CD8-positive, alpha-beta memory T cell (primary cell): ENCODE data around the gene CD81. TPM values are rescaled to one million over a fixed set of nuclear protein-coding genes. Genes with fewer than 3 reads are reported as not detected.
A peak's percentile ranks its signal among the peaks of the same experiment; 100 is the strongest.

Source experiments
- CTCF ChIA-PET: fragments of 350-600 bp; sonication (Branson Sonifier 250); formaldehyde crosslinking; loops from one replicate; lab custom pipeline; 2021; ENCODE audit warnings: antibody characterized with exemption; lab: Charles Lee
- POLR2A ChIA-PET: fragments of 350-600 bp; sonication (Branson Sonifier 250); formaldehyde crosslinking; loops from one replicate; lab custom pipeline; 2021; ENCODE audit warnings: antibody characterized with exemption; lab: Charles Lee
- DNase-seq, 5 donors: peaks; one replicate each; pipeline versions ENCODE4 v3.0.0 to v3.0.0-alpha.2; 2020 to 2022; ENCODE audit warnings: mixed read lengths in 1 of 5
- H3K27ac ChIP-seq: one replicate; pipeline ENCODE4 v1.7.0; 2013; ENCODE audit warnings: low read depth, mild to moderate bottlenecking, low read length, moderate library complexity
- H3K27me3 ChIP-seq: 2 replicates; pipeline ENCODE4 v1.7.0; 2013; ENCODE audit warnings: low read length, mild to moderate bottlenecking; ENCODE audit not compliant: insufficient read depth, poor library complexity, severe bottlenecking
- H3K36me3 ChIP-seq: 2 replicates; pipeline ENCODE4 v1.7.0; 2013; ENCODE audit warnings: mild to moderate bottlenecking, low read length, moderate library complexity; ENCODE audit not compliant: insufficient read depth
- H3K4me1 ChIP-seq: 2 replicates; pipeline ENCODE4 v1.7.0; 2013; ENCODE audit warnings: mild to moderate bottlenecking, low read length, moderate library complexity; ENCODE audit not compliant: insufficient read depth
- H3K4me3 ChIP-seq: 2 replicates; pipeline ENCODE4 v1.7.0; 2013; ENCODE audit warnings: mild to moderate bottlenecking, low read length
- H3K9me3 ChIP-seq: 2 replicates; pipeline ENCODE4 v1.7.0; 2013; ENCODE audit warnings: mild to moderate bottlenecking, low read length
- H3K27ac Mint-ChIP-seq, 8 donors: one replicate each; pipeline ENCODE4 v1.8.0; 2020 to 2021; ENCODE audit warnings: mixed read lengths in 8 of 8, mild to moderate bottlenecking in 6 of 8, inconsistent platforms in 3 of 8, moderate library complexity in 3 of 8
- H3K27me3 Mint-ChIP-seq, 2 donors: one replicate each; pipeline ENCODE4 v1.8.0; 2020 to 2021; ENCODE audit warnings: mixed read lengths in 2 of 2, mild to moderate bottlenecking in 1 of 2, moderate library complexity in 1 of 2
- H3K36me3 Mint-ChIP-seq, 3 donors: one replicate each; pipeline ENCODE4 v1.8.0; 2020 to 2021; ENCODE audit warnings: mixed read lengths in 3 of 3, inconsistent platforms in 1 of 3, mild to moderate bottlenecking in 1 of 3
- H3K4me1 Mint-ChIP-seq, 3 donors: one replicate each; pipeline ENCODE4 v1.8.0; 2020 to 2021; ENCODE audit warnings: mixed read lengths in 3 of 3, inconsistent platforms in 1 of 3, mild to moderate bottlenecking in 1 of 3
- H3K4me3 Mint-ChIP-seq, 7 donors: one replicate each; pipeline ENCODE4 v1.8.0; 2020 to 2021; ENCODE audit warnings: mixed read lengths in 7 of 7, mild to moderate bottlenecking in 6 of 7, moderate library complexity in 4 of 7, inconsistent platforms in 2 of 7
- H3K9me3 Mint-ChIP-seq, 5 donors: one replicate each; pipeline ENCODE4 v1.8.0; 2020 to 2022; ENCODE audit warnings: mixed read lengths in 5 of 5, mild to moderate bottlenecking in 3 of 5, moderate library complexity in 2 of 5, inconsistent platforms in 1 of 5
- polyA plus RNA-seq: library from polyadenylated mRNA; unstranded; fragments of 300-500 nt; fragmentation: Illumina TruSeq; gene quantifications from one replicate; pipeline ENCODE4 v1.2.3, GENCODE V29; 2021
- total RNA-seq, 2 experiments: library from RNA; stranded (reverse); gene quantifications; one replicate each; pipeline ENCODE4 v1.2.3, GENCODE V29; 2021

CD81 gene
- total and polyA plus RNA-seq, 3 experiments from 2014 or later: 107 to 189 (median 176) TPM

- POLR2A ChIA-PET: no interaction called here
- no peaks in the 10 kb centered on the region for H3K9me3 Mint-ChIP-seq
- peaks cover 10% of the 10 kb centered on the region for H3K4me1 ChIP-seq
Observed at GRCh38 chr11:2395856-2396255, 18.7 kb downstream of the CD81 start.

GRCh38 chr11:2396471-2396870 is 19.4 kb downstream of the CD81 start:
- Histone ChIP-seq H3K36me3 (no peaks in the 10 kb centered on the region), H3K27me3 (no peaks in the 10 kb centered on the region), H3K27ac (no peak overlapping the region), H3K4me3 (no peak overlapping the region), H3K4me1 (peaks cover 16% of the 10 kb centered on the region), H3K9me3 (no peaks in the 10 kb centered on the region)
- Mint-ChIP-seq H3K36me3 (peaks cover 0 to 47% (median 0%) of the 10 kb centered on the region in 3 donors), H3K27ac (peak overlapping the region in 1 of 8 donors; percentile 97), H3K27me3 (peaks cover 0 to 3% of the 10 kb centered on the region in 2 donors), H3K4me3 (no peak overlapping the region), H3K4me1 (peaks cover 7 to 22% (median 10%) of the 10 kb centered on the region in 3 donors), H3K9me3 (no peaks in the 10 kb centered on the region)
- ChIA-PET CTCF (interaction anchor here (1.4 kb wide), 1 partner anchor 90 kb away, joined by 4 read pairs; no protein-coding TSS in a partner anchor), POLR2A (no interaction called here)
- DNase-seq: no peak

More at GRCh38 chr11:2395856-2396255, 18.7 kb downstream of the CD81 start:
- H3K9me3 ChIP-seq: no peaks in the 10 kb centered on the region
- CTCF ChIA-PET: interaction anchor here (1.4 kb wide), 1 partner anchor 90 kb away, joined by 4 read pairs; no protein-coding TSS in a partner anchor
- H3K36me3 Mint-ChIP-seq: peaks cover 0 to 49% (median 0%) of the 10 kb centered on the region in 3 donors
- H3K27ac Mint-ChIP-seq: peak overlapping the region in 1 of 8 donors; percentile 17
- no peak for DNase-seq
- no peak overlapping the region for H3K4me3 ChIP-seq
- H3K27me3 ChIP-seq: no peaks in the 10 kb centered on the region
- H3K4me1 Mint-ChIP-seq: peaks cover 4 to 16% (median 8%) of the 10 kb centered on the region in 3 donors
- H3K27ac ChIP-seq: no peak overlapping the region
- peak overlapping the region in 1 of 7 donors; percentile 40 for H3K4me3 Mint-ChIP-seq
- H3K36me3 ChIP-seq: no peaks in the 10 kb centered on the region
- H3K27me3 Mint-ChIP-seq: peaks cover 0 to 3% of the 10 kb centered on the region in 2 donors

- H3K9me3 ChIP-seq: no peaks in the 10 kb centered on the region
- peaks cover 0 to 43% (median 0%) of the 10 kb centered on the region in 3 donors for H3K36me3 Mint-ChIP-seq
- DNase-seq: no peak
- ChIA-PET POLR2A (no interaction called here), CTCF (interaction anchor here (1.4 kb wide), 1 partner anchor 91 kb away, joined by 4 read pairs; no protein-coding TSS in a partner anchor)
- no peak overlapping the region for H3K4me3 ChIP-seq
- no peaks in the 10 kb centered on the region for H3K36me3 ChIP-seq
- H3K27ac Mint-ChIP-seq: peak overlapping the region in 2 of 8 donors; percentile 76 to 97
- H3K4me3 Mint-ChIP-seq: peak overlapping the region in 1 of 7 donors; percentile 67
- H3K9me3 Mint-ChIP-seq: no peaks in the 10 kb centered on the region
- no peaks in the 10 kb centered on the region for H3K27me3 ChIP-seq
- peaks cover 0 to 3% of the 10 kb centered on the region in 2 donors for H3K27me3 Mint-ChIP-seq
- peaks cover 10 to 27% (median 11%) of the 10 kb centered on the region in 3 donors for H3K4me1 Mint-ChIP-seq
- no peak overlapping the region for H3K27ac ChIP-seq
- H3K4me1 ChIP-seq: peaks cover 22% of the 10 kb centered on the region
Observed at GRCh38 chr11:2397005-2397404, 19.9 kb downstream of the CD81 start.

- Histone ChIP-seq H3K9me3 (no peaks in the 10 kb centered on the region), H3K4me1 (peaks cover 24% of the 10 kb centered on the region), H3K27ac (peak overlapping the region; percentile 97), H3K36me3 (no peaks in the 10 kb centered on the region), H3K4me3 (peak overlapping the region; percentile 89), H3K27me3 (no peaks in the 10 kb centered on the region)
- peaks cover 10 to 32% (median 17%) of the 10 kb centered on the region in 3 donors for H3K4me1 Mint-ChIP-seq
- H3K4me3 Mint-ChIP-seq: peak overlapping the region; percentile 74 to 93 (median 91)
- H3K9me3 Mint-ChIP-seq: no peaks in the 10 kb centered on the region
- DNase-seq: no peak
- peak overlapping the region; percentile 90 to 98 (median 96) for H3K27ac Mint-ChIP-seq
- CTCF ChIA-PET: interaction anchor here (1.1 to 6.4 kb wide), 4 partner anchors 11 to 93 kb away, joined by 4 to 53 read pairs (median 5); no protein-coding TSS in a partner anchor
- H3K27me3 Mint-ChIP-seq: peaks cover 0 to 3% of the 10 kb centered on the region in 2 donors
- H3K36me3 Mint-ChIP-seq: peaks cover 0 to 57% (median 0%) of the 10 kb centered on the region in 3 donors
- POLR2A ChIA-PET: interaction anchor here (1.0 to 2.6 kb wide), 3 partner anchors 21 to 22 kb away, joined by 3 to 26 read pairs (median 4); partner anchors contain the start of gene CD81
Observed at GRCh38 chr11:2398664-2399355, 21.7 kb downstream of the CD81 start.

- Histone ChIP-seq H3K27me3 (no peaks in the 10 kb centered on the region), H3K27ac (peak overlapping the region; percentile 97), H3K9me3 (no peaks in the 10 kb centered on the region), H3K4me3 (peak overlapping the region; percentile 89), H3K36me3 (no peaks in the 10 kb centered on the region), H3K4me1 (peaks cover 24% of the 10 kb centered on the region)
- H3K4me1 Mint-ChIP-seq: peaks cover 10 to 34% (median 18%) of the 10 kb centered on the region in 3 donors
- ChIA-PET POLR2A (interaction anchor here (1.1 to 2.6 kb wide), 5 partner anchors 13 to 98 kb away, joined by 3 to 26 read pairs (median 4); partner anchors contain the start of genes C11orf21, CD81 and TSPAN32), CTCF (interaction anchor here (1.1 to 6.4 kb wide), 10 partner anchors 9 to 488 kb away, joined by 3 to 53 read pairs (median 4); partner anchors contain the start of genes C11orf21 and TSPAN32)
- peaks cover 0 to 60% (median 0%) of the 10 kb centered on the region in 3 donors for H3K36me3 Mint-ChIP-seq
- peak overlapping the region; percentile 88 to 99 (median 91) for H3K4me3 Mint-ChIP-seq
- DNase-seq: peak in 2 of 5 donors; percentile 20 to 61
- no peaks in the 10 kb centered on the region for H3K9me3 Mint-ChIP-seq
- peaks cover 0 to 3% of the 10 kb centered on the region in 2 donors for H3K27me3 Mint-ChIP-seq
- peak overlapping the region; percentile 90 to 98 (median 96) for H3K27ac Mint-ChIP-seq
Observed at GRCh38 chr11:2399488-2400068, 22.5 kb downstream of the CD81 start.

- Mint-ChIP-seq H3K4me1 (peaks cover 10 to 34% (median 15%) of the 10 kb centered on the region in 3 donors), H3K9me3 (no peaks in the 10 kb centered on the region), H3K27ac (peak within 1 kb of the TSS; percentile 90 to 98 (median 96)), H3K4me3 (peak within 1 kb of the TSS; percentile 88 to 99 (median 91)), H3K36me3 (peaks cover 0 to 59% (median 0%) of the 10 kb centered on the region in 3 donors), H3K27me3 (peaks cover 0 to 3% of the 10 kb centered on the region in 2 donors)
- peak; percentile 99 to 100 (median 100) for DNase-seq
- ChIA-PET CTCF (interaction anchor here (0.7 to 6.4 kb wide), 19 partner anchors 9 to 488 kb away, joined by 3 to 53 read pairs (median 4); partner anchors contain the start of genes C11orf21, CD81 and TSPAN32), POLR2A (interaction anchor here (0.6 to 2.6 kb wide), 10 partner anchors 13 to 492 kb away, joined by 3 to 26 read pairs (median 6); partner anchors contain the start of genes C11orf21, CD81 and TSPAN32)
- Histone ChIP-seq H3K27ac (peak within 1 kb of the TSS; percentile 97), H3K36me3 (no peaks in the 10 kb centered on the region), H3K4me3 (peak within 1 kb of the TSS; percentile 89), H3K4me1 (peaks cover 24% of the 10 kb centered on the region), H3K27me3 (no peaks in the 10 kb centered on the region), H3K9me3 (no peaks in the 10 kb centered on the region)
Observed at GRCh38 chr11:2400069-2400761, 23.1 kb downstream of the CD81 start, which contains the start of gene TSSC4. Gene TSSC4, plus strand, starts transcription at chr11:2400750. Its CDS starts 1,884 bp downstream, at chr11:2402634.
